ENCODE measurements around the gene CASZ1.

Gene CASZ1

GRCh38 chr1:10796029-10796944 is at the start of gene CASZ1:
CASZ1 (minus strand) TSS chr1:10796646; CDS start chr1:10693889, 102,757 bp downstream.
- Mint-ChIP-seq H3K36me3 (ENCODE audit: low read depth) (no peaks in the 10 kb centered on the region), H3K4me3 (peak within 1 kb of the TSS; percentile 81), H3K27me3 (ENCODE audit: low read depth, poor library complexity) (peaks cover 46% of the 10 kb centered on the region), H3K27ac (no peak within 1 kb of the TSS), H3K4me1 (peaks cover 32% of the 10 kb centered on the region), H3K9me3 (no peaks in the 10 kb centered on the region)
- TF ChIP-seq CTCF (IDR thresholded peaks at IDR 0.05), result no peak
- peak; percentile 93 for DNase-seq

GRCh38 chr1:10843697-10844096 is 47.3 kb upstream of the CASZ1 start:
- Mint-ChIP-seq H3K27me3 (ENCODE audit: low read depth, poor library complexity) (peaks cover 27% of the 10 kb centered on the region), H3K27ac (no peak overlapping the region), H3K9me3 (peaks cover 38% of the 10 kb centered on the region), H3K36me3 (ENCODE audit: low read depth) (peaks cover 10% of the 10 kb centered on the region), H3K4me1 (peaks cover 16% of the 10 kb centered on the region), H3K4me3 (no peak overlapping the region)
- DNase-seq, result no peak
- TF ChIP-seq CTCF (IDR thresholded peaks at IDR 0.05), result no peak

GRCh38 chr1:10841118-10841517 is 44.7 kb upstream of the CASZ1 start:
- H3K9me3 Mint-ChIP-seq, result peaks cover 27% of the 10 kb centered on the region
- H3K27ac Mint-ChIP-seq, result no peak overlapping the region
- peaks cover 27% of the 10 kb centered on the region for H3K4me1 Mint-ChIP-seq
- no peak for TF ChIP-seq CTCF (IDR thresholded peaks at IDR 0.05)
- peaks cover 10% of the 10 kb centered on the region for H3K36me3 Mint-ChIP-seq (ENCODE audit: low read depth)
- H3K4me3 Mint-ChIP-seq, result no peak overlapping the region
- DNase-seq, result no peak
- peaks cover 33% of the 10 kb centered on the region for H3K27me3 Mint-ChIP-seq (ENCODE audit: low read depth, poor library complexity)

GRCh38 chr1:10839188-10839770 is 42.8 kb upstream of the CASZ1 start:
- H3K9me3 Mint-ChIP-seq, result peaks cover 9% of the 10 kb centered on the region
- no peak for TF ChIP-seq CTCF (IDR thresholded peaks at IDR 0.05)
- peaks cover 36% of the 10 kb centered on the region for H3K4me1 Mint-ChIP-seq
- no peak overlapping the region for H3K27ac Mint-ChIP-seq
- DNase-seq, result no peak
- H3K36me3 Mint-ChIP-seq (ENCODE audit: low read depth), result peaks cover 5% of the 10 kb centered on the region
- H3K4me3 Mint-ChIP-seq, result no peak overlapping the region
- peaks cover 41% of the 10 kb centered on the region for H3K27me3 Mint-ChIP-seq (ENCODE audit: low read depth, poor library complexity)

GRCh38 chr1:10838541-10838940 is 42.1 kb upstream of the CASZ1 start:
- Mint-ChIP-seq H3K27ac (no peak overlapping the region), H3K36me3 (ENCODE audit: low read depth) (no peaks in the 10 kb centered on the region), H3K9me3 (peaks cover 1% of the 10 kb centered on the region), H3K4me3 (no peak overlapping the region), H3K27me3 (ENCODE audit: low read depth, poor library complexity) (peaks cover 47% of the 10 kb centered on the region), H3K4me1 (peaks cover 42% of the 10 kb centered on the region)
- no peak for DNase-seq
- TF ChIP-seq CTCF (IDR thresholded peaks at IDR 0.05), result no peak

Data from nephron progenitor cell (in vitro differentiated cells).